Uterus (tissue), 4 donors: ENCODE measurements around the gene CD72. TPM values are rescaled to one million over a fixed set of nuclear protein-coding genes. Genes with fewer than 3 reads are reported as not detected.
"Not testable (repeated sequence)": the region's sequence is repeated elsewhere in the genome, so short reads cannot be mapped to it uniquely, and the experiment has no call there.

Experiments used
- DNase-seq, 2 donors: peaks; one replicate each; pipeline ENCODE4 v3.0.0-alpha.2; 2019 to 2020
- H3K27ac ChIP-seq, 2 donors: fragments of 200-600 bp; sonication (generic); 1 replicate in 1 of 2; 2 replicates in 1 of 2; pipeline ENCODE4 v1.5.1; 2016 to 2018
- H3K27me3 ChIP-seq, 2 donors: fragments of 200-600 bp; sonication (generic); one replicate each; pipeline ENCODE4 v1.5.1; 2018 to 2019; ENCODE audit warnings: control low read depth in 1 of 2
- H3K36me3 ChIP-seq, 2 donors: fragments of 200-600 bp; sonication (generic); one replicate each; pipeline ENCODE4 v1.5.1; 2019; ENCODE audit warnings: control low read depth in 1 of 2
- H3K4me1 ChIP-seq, 2 donors: fragments of 200-600 bp; sonication (generic); one replicate each; pipeline ENCODE4 v1.5.1; 2018 to 2019; ENCODE audit warnings: control low read depth in 1 of 2
- H3K4me3 ChIP-seq, 2 donors: fragments of 200-600 bp; sonication (generic); 1 replicate in 1 of 2; 2 replicates in 1 of 2; pipeline ENCODE4 v1.5.1; 2018 to 2019; ENCODE audit warnings: mild to moderate bottlenecking in 1 of 2
- H3K9me3 ChIP-seq, 2 donors: fragments of 200-600 bp; sonication (generic); one replicate each; pipeline ENCODE4 v1.5.1; 2019; ENCODE audit warnings: control low read depth in 1 of 2
- CTCF ChIP-seq, 4 experiments: fragments of 200-600 bp in 2 of 4; fragments of 450-650 bp in 2 of 4; sonication (generic) in 2 of 4; IDR thresholded peaks; one replicate each; pipeline ENCODE4 v1.5.1; 2016 to 2019; ENCODE audit warnings: antibody characterized with exemption in 4 of 4, mild to moderate bottlenecking in 2 of 4, moderate library complexity in 1 of 4
- POLR2A ChIP-seq, 2 donors: fragments of 450-650 bp; IDR thresholded peaks; one replicate each; pipeline ENCODE4 v1.6.1; 2016; ENCODE audit warnings: antibody characterized with exemption in 2 of 2, mild to moderate bottlenecking in 1 of 2, moderate library complexity in 1 of 2
- intact Hi-C: fragments of 100-400 bp; cut with DNase I; formaldehyde crosslinking; loops from one replicate; pipeline ENCODE4 v1.15.1; 2023; ENCODE audit warnings: low total_unique reads
- total RNA-seq, 4 donors: library from RNA; depleted of rRNA in 3 of 4; stranded (reverse); fragments of >200 nt in 3 of 4; gene quantifications; one replicate each; pipeline versions ENCODE4 v1.1.0 to v1.2.4, GENCODE V29; 2014 to 2023
- donor health status: DM: yes; HTN: yes; CAD: no.

The CD72 gene
- total RNA-seq, 4 donors from 2014 or later, result 2.8 to 3.0 TPM; not detected in 2

DNA sequence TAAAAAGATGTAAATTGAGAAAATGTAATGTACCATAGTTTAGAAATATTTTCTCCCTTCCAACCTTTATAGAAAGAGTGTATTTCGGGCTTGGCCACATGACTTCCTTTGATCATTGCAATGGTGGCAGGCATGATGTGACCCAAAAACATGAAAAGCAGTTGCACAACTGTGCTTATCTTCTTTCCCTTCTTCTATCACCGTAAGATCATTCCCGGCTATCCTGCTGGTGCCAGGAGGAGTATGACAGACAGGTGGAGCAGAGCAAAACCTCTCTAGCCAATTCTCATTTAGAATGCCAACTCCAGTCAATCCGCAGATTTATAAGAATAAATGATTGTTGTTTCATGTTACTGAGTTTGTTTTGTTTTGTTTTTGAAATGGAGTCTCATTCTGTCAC is 23.7 kb downstream of the CD72 start:
- H3K4me3 ChIP-seq, result no peak overlapping the region
- H3K4me1 ChIP-seq, result no peaks in the 10 kb centered on the region
- no peaks in the 10 kb centered on the region for H3K27me3 ChIP-seq
- H3K36me3 ChIP-seq, result no peaks in the 10 kb centered on the region
- H3K9me3 ChIP-seq, result peaks cover 0 to 11% of the 10 kb centered on the region in 2 donors
- no peak for TF ChIP-seq CTCF (IDR thresholded peaks at IDR 0.05)
- no peak for TF ChIP-seq POLR2A (IDR thresholded peaks at IDR 0.05)
- no peak for DNase-seq
- H3K27ac ChIP-seq, result no peak overlapping the region
- intact Hi-C loops, result no loop called here

- intact Hi-C loops, result no loop called here
- Histone ChIP-seq H3K4me3 (no peak overlapping the region), H3K27ac (no peak overlapping the region), H3K27me3 (no peaks in the 10 kb centered on the region), H3K36me3 (no peaks in the 10 kb centered on the region), H3K9me3 (peaks cover 0 to 11% of the 10 kb centered on the region in 2 donors), H3K4me1 (no peaks in the 10 kb centered on the region)
- no peak for DNase-seq
- TF ChIP-seq CTCF (IDR thresholded peaks at IDR 0.05), result no peak
- TF ChIP-seq POLR2A (IDR thresholded peaks at IDR 0.05), result no peak
Measured at GRCh38 chr9:35593581-35593980, 24.6 kb downstream of the CD72 start.

DNA sequence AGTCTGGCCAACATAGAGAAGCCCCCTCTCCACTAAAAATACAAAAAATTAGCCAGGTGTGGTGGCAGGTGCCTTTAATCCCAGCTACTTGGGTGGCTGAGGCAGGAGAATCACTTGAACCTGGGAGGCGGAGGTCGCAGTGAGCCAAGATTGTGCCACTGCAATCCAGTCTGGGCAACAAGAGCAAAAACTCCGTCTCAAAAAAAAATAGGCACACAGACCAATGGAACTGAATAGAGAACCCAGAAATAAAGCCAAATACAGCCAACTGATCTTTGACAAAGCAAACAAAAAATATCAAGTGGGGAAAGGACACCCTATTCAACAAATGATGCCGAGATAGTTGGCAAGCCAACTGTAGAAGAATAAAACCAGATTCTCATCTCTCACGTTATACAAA is 29.7 kb downstream of the CD72 start:
- H3K27me3 ChIP-seq, intact Hi-C loops, H3K36me3 ChIP-seq, H3K27ac ChIP-seq, DNase-seq, H3K9me3 ChIP-seq, H3K4me1 ChIP-seq, H3K4me3 ChIP-seq: not testable (repeated sequence)

GRCh38 chr9:35584681-35585080 is 33.5 kb downstream of the CD72 start:
- H3K4me3 ChIP-seq, intact Hi-C loops, H3K27me3 ChIP-seq, H3K36me3 ChIP-seq, DNase-seq, H3K27ac ChIP-seq, H3K4me1 ChIP-seq: not testable (repeated sequence)
- H3K9me3 ChIP-seq, result peaks cover 0 to 11% of the 10 kb centered on the region in 2 donors

DNA sequence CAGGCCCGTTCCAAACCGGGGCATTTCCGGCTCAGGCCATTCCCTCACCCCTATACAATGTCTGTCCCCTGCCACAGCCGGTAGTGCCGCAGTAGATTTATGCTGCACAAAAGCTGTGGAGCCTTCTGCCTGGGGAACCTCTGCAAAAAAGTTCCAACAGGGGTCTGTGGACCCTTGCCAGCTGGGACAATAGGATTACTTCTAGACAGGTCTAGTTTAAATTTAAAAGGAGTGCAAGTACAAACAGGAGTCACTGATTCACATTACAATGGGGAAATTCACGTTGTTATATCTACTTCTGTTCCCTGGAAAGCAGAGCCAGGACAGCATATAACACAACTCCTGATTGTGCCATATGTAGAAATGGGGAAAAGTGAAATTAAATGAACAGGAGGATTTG is 34.7 kb downstream of the CD72 start:
- H3K27ac ChIP-seq, DNase-seq, intact Hi-C loops, H3K27me3 ChIP-seq, H3K4me3 ChIP-seq, H3K36me3 ChIP-seq, H3K4me1 ChIP-seq: not testable (repeated sequence)
- H3K9me3 ChIP-seq, result peaks cover 0 to 12% of the 10 kb centered on the region in 2 donors

DNA sequence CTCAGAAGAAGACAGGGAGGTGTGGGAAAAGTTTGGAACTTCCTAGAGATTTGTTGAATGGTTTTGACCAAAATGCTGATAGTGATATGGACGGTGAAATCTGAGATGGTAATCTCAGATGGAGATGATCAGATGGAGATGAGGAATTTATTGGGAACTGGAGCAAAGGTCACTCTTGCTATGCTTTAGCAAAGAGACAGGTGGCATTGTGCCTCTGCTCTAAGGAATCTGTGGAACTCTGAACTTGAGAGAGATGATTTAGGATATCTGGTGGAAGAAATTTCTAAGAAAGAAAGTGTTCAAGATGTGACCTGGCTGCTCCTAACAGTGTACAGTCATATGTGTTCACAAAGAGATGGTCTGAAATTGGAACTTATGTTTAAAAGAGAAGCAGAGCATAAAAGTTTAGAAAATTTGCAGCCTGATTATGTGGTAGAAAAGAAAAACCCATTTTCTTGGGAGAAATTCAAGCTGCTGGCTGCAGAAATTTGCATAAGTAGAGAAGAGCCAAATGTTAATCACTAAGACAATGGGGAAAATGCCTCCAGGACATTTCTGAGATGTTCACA is 38.5 kb downstream of the CD72 start:
- H3K36me3 ChIP-seq, H3K4me1 ChIP-seq, H3K27ac ChIP-seq, DNase-seq, H3K27me3 ChIP-seq, intact Hi-C loops, H3K4me3 ChIP-seq: not testable (repeated sequence)
- peaks cover 0 to 12% of the 10 kb centered on the region in 2 donors for H3K9me3 ChIP-seq

DNA sequence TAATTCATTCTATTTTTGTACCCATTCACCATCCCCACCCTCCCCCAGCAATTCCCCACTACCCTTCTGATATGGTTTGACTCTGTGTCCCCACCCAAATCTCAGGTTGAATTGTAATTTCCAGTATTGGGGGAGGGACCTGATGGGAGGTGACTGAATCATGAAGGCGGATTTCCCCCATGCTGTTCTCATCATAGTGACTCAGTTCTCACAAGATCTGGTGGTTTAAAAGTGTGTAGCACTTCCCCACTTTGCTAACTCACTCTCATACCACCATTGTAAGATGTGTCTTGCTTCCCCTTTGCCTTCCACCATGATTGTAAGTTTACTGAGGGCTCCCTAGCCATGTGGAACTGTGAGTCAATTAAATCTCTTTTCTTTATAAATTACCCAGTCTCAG is 39.1 kb downstream of the CD72 start:
- no peak for DNase-seq
- no peaks in the 10 kb centered on the region for H3K4me1 ChIP-seq
- H3K27me3 ChIP-seq, result no peaks in the 10 kb centered on the region
- intact Hi-C loops, result no loop called here
- H3K4me3 ChIP-seq, result no peak overlapping the region
- no peaks in the 10 kb centered on the region for H3K36me3 ChIP-seq
- peaks cover 0 to 12% of the 10 kb centered on the region in 2 donors for H3K9me3 ChIP-seq
- no peak overlapping the region for H3K27ac ChIP-seq
- TF ChIP-seq POLR2A (IDR thresholded peaks at IDR 0.05), result no peak
- no peak for TF ChIP-seq CTCF (IDR thresholded peaks at IDR 0.05)
